Stimulated activated memory B cell treated with anti-CD40 and anti-IgM and Interleukin-4, amounts not matched to agents 10 μg/mL and 1 μg/mL and 100 μg/mL, for 72 hours (primary cell): ENCODE results near the gene CASP6.
"Not testable (repeated sequence)": the region's sequence is repeated elsewhere in the genome, so short reads cannot be mapped to it uniquely, and the experiment has no call there.

Experiments
- ATAC-seq: fragments of 150-1000 bp; cut with Tn5 transposase; 2 replicates; pipeline ENCODE4 v1.10.0; 2021
- H3K27ac Mint-ChIP-seq: one replicate; pipeline ENCODE4 v1.8.0; 2022; ENCODE audit warnings: mild to moderate bottlenecking, mixed read lengths
- H3K27me3 Mint-ChIP-seq: one replicate; pipeline ENCODE4 v1.8.0; 2022; ENCODE audit warnings: mixed read lengths
- H3K36me3 Mint-ChIP-seq: one replicate; pipeline ENCODE4 v1.8.0; 2022; ENCODE audit warnings: mixed read lengths
- H3K4me1 Mint-ChIP-seq: one replicate; pipeline ENCODE4 v1.8.0; 2022; ENCODE audit warnings: mixed read lengths
- H3K4me3 Mint-ChIP-seq: one replicate; pipeline ENCODE4 v1.8.0; 2022; ENCODE audit warnings: mild to moderate bottlenecking, moderate library complexity, mixed read lengths
- H3K9me3 Mint-ChIP-seq: one replicate; pipeline ENCODE4 v1.8.0; 2022; ENCODE audit warnings: mixed read lengths

Gene CASP6

DNA sequence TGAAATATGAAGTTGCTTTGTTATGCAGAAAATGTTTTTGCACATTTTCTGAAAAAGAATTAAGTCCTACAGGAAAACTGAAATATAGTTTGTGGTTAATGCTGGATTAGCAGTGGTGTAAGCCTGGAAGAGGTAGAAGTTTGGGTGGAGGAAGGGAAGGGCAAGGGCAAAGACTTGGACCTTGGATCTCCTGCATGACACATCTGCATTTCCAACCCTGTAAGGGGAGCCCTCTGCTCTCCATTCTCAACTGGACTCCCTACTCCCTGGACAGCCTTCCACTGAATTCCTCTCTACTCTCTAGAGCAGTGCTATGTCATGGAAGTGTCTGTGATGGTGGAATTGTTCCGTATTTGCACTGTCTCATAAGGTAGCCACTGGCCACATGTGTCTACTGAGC is 4.6 kb downstream of the CASP6 start:
- H3K9me3 Mint-ChIP-seq, result no peaks in the 10 kb centered on the region
- H3K4me1 Mint-ChIP-seq, result peaks cover 23% of the 10 kb centered on the region
- no peaks in the 10 kb centered on the region for H3K27me3 Mint-ChIP-seq
- H3K4me3 Mint-ChIP-seq, result no peak overlapping the region
- peaks cover 19% of the 10 kb centered on the region for H3K36me3 Mint-ChIP-seq
- H3K27ac Mint-ChIP-seq, result no peak overlapping the region
- no peak for ATAC-seq

DNA sequence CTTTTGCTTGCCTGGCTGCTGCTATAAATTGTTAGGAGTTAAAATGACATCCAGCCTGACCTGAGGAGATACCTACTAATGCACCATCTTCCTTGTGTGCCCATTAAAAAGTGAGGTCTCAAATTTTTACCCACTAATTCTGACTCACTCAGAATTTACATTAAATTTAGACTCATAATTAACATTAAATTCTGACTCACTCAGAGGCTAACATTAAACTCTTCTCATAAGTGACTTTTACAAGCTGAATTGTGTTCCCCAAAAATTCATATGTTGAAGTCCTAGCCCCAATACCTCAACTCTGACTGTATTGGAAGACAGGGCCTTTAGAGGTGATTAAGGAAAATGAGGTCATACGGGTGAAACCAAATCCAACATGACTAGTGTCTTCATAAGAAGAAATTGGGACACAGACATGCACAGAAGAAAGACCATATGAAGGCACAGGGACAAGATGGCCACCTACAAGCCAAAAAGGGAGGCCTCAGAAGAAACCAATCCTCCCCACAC is 11.8 kb downstream of the CASP6 start:
- no peaks in the 10 kb centered on the region for H3K27me3 Mint-ChIP-seq
- ATAC-seq, result no peak
- no peak overlapping the region for H3K4me3 Mint-ChIP-seq
- peak overlapping the region; percentile 32 for H3K27ac Mint-ChIP-seq
- H3K9me3 Mint-ChIP-seq, result no peaks in the 10 kb centered on the region
- peaks cover 41% of the 10 kb centered on the region for H3K36me3 Mint-ChIP-seq
- peaks cover 17% of the 10 kb centered on the region for H3K4me1 Mint-ChIP-seq

DNA sequence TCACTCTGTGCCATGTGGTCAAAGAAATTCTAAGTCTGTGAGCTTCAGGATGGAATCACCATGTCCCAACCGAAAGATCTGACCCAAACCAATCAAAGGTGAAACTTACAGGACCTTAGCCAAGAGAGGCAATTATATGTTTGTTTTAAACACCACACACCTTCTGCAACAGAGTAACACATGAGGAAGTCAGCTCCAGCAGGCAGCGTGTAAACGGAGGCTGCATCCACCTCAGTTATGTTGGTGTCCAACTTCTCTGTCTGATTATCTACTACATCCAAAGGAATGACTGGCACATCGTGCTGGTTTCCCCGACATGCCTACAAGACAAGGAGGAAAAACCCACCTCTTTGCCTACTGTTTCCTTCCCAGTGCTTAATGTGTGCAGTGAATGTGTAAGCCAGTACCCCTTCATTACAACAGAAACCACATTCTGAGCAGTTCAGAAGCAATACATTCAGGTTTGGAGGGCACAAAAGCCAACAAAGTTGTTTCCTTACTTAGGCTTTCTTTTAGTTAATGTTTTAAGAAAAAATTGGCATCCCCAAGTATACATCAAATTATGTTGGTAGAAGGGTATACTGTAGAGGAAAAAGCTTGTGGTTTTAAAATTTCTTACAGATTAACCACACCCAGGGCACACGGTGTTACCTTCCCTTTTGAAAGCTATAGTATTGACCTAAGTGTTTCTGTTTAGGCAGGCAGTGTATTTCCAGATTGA is 12.4 kb downstream of the CASP6 start:
- H3K36me3 Mint-ChIP-seq, result peaks cover 41% of the 10 kb centered on the region
- no peak overlapping the region for H3K4me3 Mint-ChIP-seq
- peaks cover 17% of the 10 kb centered on the region for H3K4me1 Mint-ChIP-seq
- peak overlapping the region; percentile 32 for H3K27ac Mint-ChIP-seq
- no peaks in the 10 kb centered on the region for H3K9me3 Mint-ChIP-seq
- ATAC-seq, result peak; percentile 51
- H3K27me3 Mint-ChIP-seq, result no peaks in the 10 kb centered on the region

DNA sequence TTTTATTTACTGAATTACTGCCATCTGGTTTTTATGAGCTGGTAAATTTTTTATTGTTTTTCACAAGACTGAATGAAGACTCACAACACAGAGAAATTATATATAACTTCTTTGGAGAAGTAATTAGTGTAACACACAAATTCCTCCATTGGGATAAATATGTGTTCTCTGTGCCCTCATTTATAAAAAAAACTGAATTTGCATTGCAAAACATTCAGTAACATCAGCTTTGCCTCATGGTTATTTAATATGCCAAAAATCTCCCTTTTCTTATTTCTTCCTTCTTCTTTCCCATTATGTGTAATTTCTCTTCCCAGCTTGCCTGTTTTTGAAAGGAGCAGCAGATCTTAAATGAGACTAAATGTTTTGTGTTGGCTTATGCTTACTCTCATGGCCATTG is 18.5 kb downstream of the CASP6 start:
- no peak for ATAC-seq
- Mint-ChIP-seq H3K4me1 (peaks cover 17% of the 10 kb centered on the region), H3K4me3 (no peak overlapping the region), H3K36me3 (peaks cover 38% of the 10 kb centered on the region), H3K9me3 (no peaks in the 10 kb centered on the region), H3K27ac (no peak overlapping the region), H3K27me3 (no peaks in the 10 kb centered on the region)

DNA sequence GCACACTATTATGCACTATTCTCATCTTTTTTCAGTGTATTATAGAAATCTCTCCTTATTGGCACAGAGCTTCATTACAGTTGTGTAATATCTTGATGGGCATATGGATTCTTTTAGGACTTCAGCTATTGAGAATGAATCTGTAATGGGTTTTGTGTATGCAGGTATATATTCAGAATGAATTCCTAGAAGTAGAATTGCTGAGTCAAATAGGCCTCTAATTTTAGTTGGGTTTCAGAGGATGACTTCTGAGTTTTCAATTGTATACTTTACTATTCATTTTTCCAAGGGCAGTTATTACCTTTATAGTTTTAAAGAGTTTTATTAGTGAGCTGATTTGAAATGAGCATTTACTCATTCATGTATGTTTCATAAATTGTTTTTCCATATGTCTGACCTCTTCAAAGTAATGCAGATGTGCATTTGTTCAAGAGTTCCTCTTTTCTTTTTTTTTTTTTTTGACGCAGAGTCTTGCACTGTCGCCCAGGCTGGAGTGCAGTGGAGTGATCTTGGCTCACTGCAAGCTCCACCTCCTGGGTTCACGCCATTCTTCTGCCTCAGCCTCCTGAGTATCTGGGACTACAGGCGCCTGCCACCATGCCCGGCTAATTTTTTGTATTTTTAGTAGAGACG is 19.5 kb downstream of the CASP6 start:
- peaks cover 17% of the 10 kb centered on the region for H3K4me1 Mint-ChIP-seq
- peak overlapping the region; percentile 59 for H3K27ac Mint-ChIP-seq
- peak; percentile 45 for ATAC-seq
- H3K9me3 Mint-ChIP-seq, result no peaks in the 10 kb centered on the region
- H3K4me3 Mint-ChIP-seq, result no peak overlapping the region
- H3K27me3 Mint-ChIP-seq, result no peaks in the 10 kb centered on the region
- H3K36me3 Mint-ChIP-seq, result peaks cover 42% of the 10 kb centered on the region

DNA sequence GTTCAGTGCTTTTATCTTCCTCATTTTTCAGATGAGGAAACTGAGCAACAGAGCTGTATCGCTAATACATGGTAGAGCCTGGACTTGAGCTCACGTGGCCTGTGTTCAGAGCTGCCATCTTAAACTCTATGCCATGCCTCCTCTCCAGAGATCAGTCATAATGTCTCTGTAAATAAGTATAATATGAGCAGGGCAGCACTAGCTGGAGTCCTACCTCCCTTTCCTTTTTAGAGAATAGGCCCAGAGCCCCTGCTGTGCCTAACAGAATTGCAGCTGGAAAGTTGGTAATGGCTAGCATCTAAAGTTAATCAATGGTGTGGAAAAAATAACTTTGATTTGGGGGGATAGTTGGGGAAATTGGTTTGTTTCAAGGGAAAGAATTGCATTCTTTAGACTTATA is 20.4 kb downstream of the CASP6 start:
- Mint-ChIP-seq H3K27ac (peak overlapping the region; percentile 59), H3K36me3 (peaks cover 39% of the 10 kb centered on the region)

DNA sequence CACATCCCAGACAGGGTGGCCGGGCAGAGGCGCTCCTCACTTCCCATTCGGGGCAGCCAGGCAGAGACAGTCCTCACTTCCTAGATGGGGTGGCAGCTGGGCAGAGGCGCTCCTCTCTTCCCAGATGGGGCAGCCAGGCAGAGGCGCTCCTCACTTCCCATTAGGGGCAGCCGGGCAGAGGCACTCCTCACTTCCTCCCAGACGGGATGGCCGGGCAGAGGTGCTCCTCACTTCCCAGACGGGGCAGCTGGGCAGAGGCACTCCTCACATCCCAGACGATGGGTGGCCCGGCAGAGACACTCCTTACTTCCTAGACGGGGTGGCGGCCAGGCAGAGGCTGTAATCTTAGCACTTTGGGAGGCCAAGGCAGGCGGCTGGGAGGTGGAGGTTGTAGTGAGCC is 24.3 kb downstream of the CASP6 start:
- not testable (repeated sequence) for H3K4me3 Mint-ChIP-seq, ATAC-seq, H3K9me3 Mint-ChIP-seq, H3K27me3 Mint-ChIP-seq, H3K27ac Mint-ChIP-seq
- Mint-ChIP-seq H3K36me3 (peaks cover 33% of the 10 kb centered on the region), H3K4me1 (peaks cover 13% of the 10 kb centered on the region)

More for the DNA sequence above, 20.4 kb downstream of the CASP6 start:
- ATAC-seq, result no peak
- Mint-ChIP-seq H3K4me1 (peaks cover 17% of the 10 kb centered on the region), H3K4me3 (no peak overlapping the region), H3K9me3 (no peaks in the 10 kb centered on the region), H3K27me3 (no peaks in the 10 kb centered on the region)

DNA sequence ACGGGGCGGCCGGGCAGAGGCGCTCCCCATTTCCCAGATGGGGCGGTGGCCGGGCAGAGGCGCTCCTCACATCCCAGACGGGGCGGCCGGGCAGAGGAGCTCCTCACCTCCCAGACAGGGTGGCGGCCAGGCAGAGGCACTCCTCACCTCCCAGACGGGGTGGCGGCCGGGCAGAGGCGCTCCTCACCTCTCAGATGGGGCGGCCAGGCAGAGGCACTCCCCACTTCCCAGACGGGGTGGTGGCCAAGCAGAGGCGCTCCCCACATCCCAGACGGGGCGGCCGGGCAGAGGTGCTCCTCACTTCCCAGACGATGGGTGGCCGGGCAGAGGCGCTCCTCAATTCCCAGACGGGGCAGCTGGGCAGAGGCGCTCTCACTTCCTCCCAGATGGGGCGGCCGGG is 24.8 kb downstream of the CASP6 start:
- H3K4me1 Mint-ChIP-seq, ATAC-seq, H3K4me3 Mint-ChIP-seq, H3K27me3 Mint-ChIP-seq, H3K27ac Mint-ChIP-seq, H3K9me3 Mint-ChIP-seq: not testable (repeated sequence)
- H3K36me3 Mint-ChIP-seq, result peaks cover 37% of the 10 kb centered on the region

DNA sequence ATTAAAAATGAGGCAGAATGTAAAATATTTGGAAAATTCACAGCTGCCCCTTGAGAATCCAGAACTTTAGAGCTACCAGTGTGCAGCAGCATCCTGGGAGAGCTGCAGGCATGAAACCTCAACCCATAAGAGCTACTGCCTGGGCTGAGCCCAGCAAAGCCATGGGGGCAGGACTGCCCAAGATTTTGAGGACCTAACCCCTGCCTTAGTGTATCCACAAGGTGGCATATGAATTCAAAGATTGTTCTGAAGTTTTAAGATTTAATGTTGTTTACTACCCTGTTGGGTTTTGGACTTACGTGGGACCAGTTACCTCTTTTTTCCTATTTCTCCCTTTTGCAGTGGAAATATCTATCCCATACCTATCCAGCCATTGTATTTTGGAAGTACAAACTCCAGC is 26.4 kb downstream of the CASP6 start:
- Mint-ChIP-seq H3K36me3 (peaks cover 30% of the 10 kb centered on the region), H3K27me3 (no peaks in the 10 kb centered on the region), H3K4me3 (no peak overlapping the region), H3K27ac (peak overlapping the region; percentile 18), H3K4me1 (no peaks in the 10 kb centered on the region), H3K9me3 (no peaks in the 10 kb centered on the region)
- no peak for ATAC-seq

DNA sequence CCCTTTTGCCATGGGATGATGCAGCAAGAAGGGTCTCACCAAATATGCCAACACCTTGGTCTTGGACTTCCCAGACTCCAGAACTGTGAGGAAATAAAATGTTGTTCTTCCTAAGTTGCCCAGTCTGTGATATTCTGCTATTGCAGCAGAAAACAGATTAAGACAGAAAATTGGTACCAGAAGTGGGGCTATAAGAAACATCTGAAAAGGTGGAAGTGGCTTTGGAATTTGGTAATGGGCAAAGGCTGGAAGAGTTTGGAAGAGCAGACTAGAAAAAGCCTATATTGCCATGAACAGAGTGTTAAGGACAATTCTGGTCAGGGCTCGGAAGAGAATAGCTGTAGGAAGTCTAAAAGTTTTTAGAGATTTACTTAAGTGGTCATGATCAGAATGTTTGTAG is 27.4 kb downstream of the CASP6 start:
- no peaks in the 10 kb centered on the region for H3K27me3 Mint-ChIP-seq
- H3K36me3 Mint-ChIP-seq, result peaks cover 40% of the 10 kb centered on the region
- H3K27ac Mint-ChIP-seq, result no peak overlapping the region
- H3K4me1 Mint-ChIP-seq, result no peaks in the 10 kb centered on the region
- H3K4me3 Mint-ChIP-seq, result no peak overlapping the region
- peaks cover 6% of the 10 kb centered on the region for H3K9me3 Mint-ChIP-seq
- no peak for ATAC-seq

DNA sequence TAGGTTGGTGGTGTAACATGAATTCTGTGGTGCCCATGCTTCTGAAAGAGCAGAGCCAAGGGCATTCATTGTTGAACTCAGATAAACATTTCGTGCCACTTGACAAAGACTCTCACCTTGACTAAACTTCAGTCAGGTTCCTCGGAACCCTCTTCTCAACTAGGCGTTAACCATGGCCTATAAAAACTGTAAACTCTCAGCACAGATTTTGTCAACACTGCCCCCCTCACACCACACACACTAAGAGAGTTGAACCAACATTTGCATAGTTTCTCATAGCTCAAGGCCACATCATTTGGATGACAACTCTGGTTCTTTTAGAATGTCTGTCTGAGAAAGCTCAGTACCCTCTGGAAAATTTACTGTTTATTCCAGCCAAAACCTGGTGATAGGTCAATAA is 28.1 kb downstream of the CASP6 start:
- H3K36me3 Mint-ChIP-seq, result peaks cover 36% of the 10 kb centered on the region
- H3K9me3 Mint-ChIP-seq, result peaks cover 6% of the 10 kb centered on the region
- H3K4me1 Mint-ChIP-seq, result no peaks in the 10 kb centered on the region
- H3K27me3 Mint-ChIP-seq, result no peaks in the 10 kb centered on the region
- ATAC-seq, result peak; percentile 36
- no peak overlapping the region for H3K4me3 Mint-ChIP-seq
- H3K27ac Mint-ChIP-seq, result no peak overlapping the region

DNA sequence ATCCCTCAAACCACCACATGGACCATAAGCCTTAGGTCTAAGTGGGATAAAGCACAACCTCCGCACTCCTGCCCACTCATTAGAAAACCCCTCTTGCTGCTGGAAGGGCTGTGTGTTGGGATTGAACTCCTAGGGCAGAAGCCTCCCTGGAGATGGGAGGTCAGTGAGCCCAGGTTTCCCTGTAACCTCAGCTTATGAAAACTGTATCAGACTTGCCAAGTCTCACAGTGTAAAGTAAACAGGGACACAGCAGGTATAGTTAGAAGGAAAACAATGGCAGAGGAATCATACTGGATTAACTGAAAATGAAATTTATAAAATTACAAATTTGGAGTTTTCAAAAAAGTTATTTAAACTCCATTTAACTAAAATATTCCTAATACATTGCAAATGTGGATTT is 29.9 kb downstream of the CASP6 start:
- Mint-ChIP-seq H3K27me3 (no peaks in the 10 kb centered on the region), H3K36me3 (peaks cover 46% of the 10 kb centered on the region), H3K27ac (no peak overlapping the region), H3K4me1 (peaks cover 5% of the 10 kb centered on the region), H3K4me3 (no peak overlapping the region), H3K9me3 (peaks cover 6% of the 10 kb centered on the region)
- ATAC-seq, result no peak

DNA sequence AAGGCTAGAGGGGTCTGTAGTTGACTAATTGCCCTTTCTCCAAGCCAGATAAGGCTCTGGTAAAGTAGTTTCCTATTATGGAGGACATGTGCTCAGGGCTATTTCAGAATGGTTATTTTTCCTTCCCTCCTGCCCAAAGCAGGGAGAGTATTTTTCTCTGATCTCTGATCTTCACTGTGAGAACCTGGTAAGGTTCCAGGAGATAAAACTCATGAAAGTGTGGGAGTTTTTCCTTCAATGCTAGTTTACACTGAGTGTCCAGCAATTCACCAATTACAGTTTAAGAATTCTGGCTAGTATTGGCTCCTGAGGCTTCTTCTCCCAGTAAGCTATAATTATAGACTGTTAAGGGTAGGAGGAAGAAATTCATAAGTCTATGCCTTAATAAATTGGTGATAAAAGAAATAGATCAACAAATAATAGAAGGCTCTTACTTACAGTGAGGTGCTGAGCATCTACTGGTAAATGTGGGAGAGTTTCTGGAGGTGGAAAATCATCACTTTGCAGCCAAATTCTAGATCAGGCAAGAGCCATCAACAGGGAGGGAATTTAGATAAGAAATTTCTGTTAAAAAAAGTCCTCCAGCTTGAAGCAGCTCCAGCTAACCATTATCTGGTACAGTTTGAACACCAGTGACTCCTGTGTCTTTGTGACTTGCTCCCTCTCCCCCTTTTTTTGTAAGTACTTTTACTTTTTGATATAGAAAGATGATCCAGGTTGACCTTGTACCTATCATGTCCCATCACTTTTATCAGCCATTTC is 30.9 kb downstream of the CASP6 start:
- peaks cover 47% of the 10 kb centered on the region for H3K36me3 Mint-ChIP-seq

DNA sequence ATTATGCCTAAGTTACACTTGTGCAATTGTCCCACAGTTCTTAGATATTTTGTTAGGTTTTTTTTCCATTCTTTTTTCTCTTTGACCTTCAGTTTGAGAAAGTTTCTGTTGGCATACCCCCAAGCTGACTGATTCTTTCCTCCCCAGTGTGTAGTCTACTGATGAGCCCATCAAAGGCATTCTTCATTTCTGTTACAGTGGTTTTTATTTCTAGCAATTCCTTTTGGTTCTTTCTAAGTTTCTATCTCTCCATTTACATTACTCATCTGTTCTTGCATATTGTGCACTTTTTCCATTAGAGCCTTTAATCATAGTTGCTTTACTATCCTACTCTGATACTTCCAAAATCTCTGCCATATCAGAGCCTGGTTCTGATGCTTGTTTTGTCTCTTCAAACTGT is 31.9 kb downstream of the CASP6 start:
- no peak overlapping the region for H3K4me3 Mint-ChIP-seq
- H3K27ac Mint-ChIP-seq, result no peak overlapping the region
- ATAC-seq, result no peak
- peaks cover 47% of the 10 kb centered on the region for H3K36me3 Mint-ChIP-seq
- H3K9me3 Mint-ChIP-seq, result peaks cover 6% of the 10 kb centered on the region
- peaks cover 10% of the 10 kb centered on the region for H3K4me1 Mint-ChIP-seq
- no peaks in the 10 kb centered on the region for H3K27me3 Mint-ChIP-seq

More for the DNA sequence above, 30.9 kb downstream of the CASP6 start:
- no peak overlapping the region for H3K4me3 Mint-ChIP-seq
- H3K4me1 Mint-ChIP-seq, result peaks cover 10% of the 10 kb centered on the region
- peaks cover 6% of the 10 kb centered on the region for H3K9me3 Mint-ChIP-seq
- no peaks in the 10 kb centered on the region for H3K27me3 Mint-ChIP-seq
- H3K27ac Mint-ChIP-seq, result no peak overlapping the region
- no peak for ATAC-seq

DNA sequence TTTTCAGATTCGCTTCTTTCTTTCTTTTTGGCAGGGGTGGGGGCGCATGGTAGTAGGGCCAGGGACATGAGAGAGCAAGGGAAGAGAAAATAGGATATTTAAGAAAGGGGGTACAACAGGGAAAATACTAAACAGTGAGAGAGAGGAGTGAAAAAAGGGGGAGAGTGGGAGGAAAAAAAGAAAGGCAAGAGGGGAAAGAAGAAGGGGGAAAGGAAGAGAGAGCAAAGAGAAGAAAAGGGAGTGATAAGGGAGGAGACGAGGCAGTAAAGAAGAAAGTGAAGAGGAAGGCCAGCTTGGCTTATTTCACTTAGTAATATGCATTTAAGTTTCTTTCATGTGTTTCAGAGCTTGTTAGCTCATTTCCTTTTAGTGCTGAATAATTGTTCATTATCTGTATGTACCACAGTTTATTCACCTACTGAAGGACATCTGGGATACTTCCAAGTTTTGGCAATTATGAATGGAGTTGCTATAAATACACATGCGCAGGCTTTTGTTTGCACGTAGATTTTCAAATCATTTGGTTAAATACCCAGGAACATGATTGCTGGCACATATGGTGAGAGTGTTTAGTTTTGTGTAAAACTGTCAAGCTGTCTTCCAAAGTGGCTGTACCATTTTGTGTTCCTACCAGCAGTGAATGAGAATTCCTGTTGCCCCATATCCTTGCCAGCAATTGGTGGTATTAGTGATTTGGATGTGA is 37.3 kb downstream of the CASP6 start:
- no peaks in the 10 kb centered on the region for H3K9me3 Mint-ChIP-seq
- peaks cover 51% of the 10 kb centered on the region for H3K36me3 Mint-ChIP-seq
- H3K4me3 Mint-ChIP-seq, result no peak overlapping the region
- no peak overlapping the region for H3K27ac Mint-ChIP-seq
- H3K4me1 Mint-ChIP-seq, result peaks cover 16% of the 10 kb centered on the region
- H3K27me3 Mint-ChIP-seq, result no peaks in the 10 kb centered on the region
- ATAC-seq, result no peak
